ENCODE measurements around the gene DYDC2. TPM values are rescaled to one million over a fixed set of nuclear protein-coding genes. Genes with fewer than 3 reads are reported as not detected.

The DYDC2 gene
- under 1 TPM in 1 of 4 donors, not detected in 3; 0.70 TPM for total RNA-seq

- Histone ChIP-seq H3K27ac (no peak within 1 kb of the TSS), H3K9me3 (no peaks in the 10 kb centered on the region), H3K4me3 (peak within 1 kb of the TSS in 3 of 4 donors; percentile 26 to 48 (median 43)), H3K27me3 (peaks cover 0 to 11% of the 10 kb centered on the region in 2 donors), H3K36me3 (no peaks in the 10 kb centered on the region), H3K4me1 (peaks cover 0 to 12% (median 0%) of the 10 kb centered on the region in 4 donors)
- DNase-seq = peak in 2 of 3 donors; percentile 48 to 50
- TF ChIP-seq POLR2A (IDR thresholded peaks at IDR 0.05) (no peak), CTCF (IDR thresholded peaks at IDR 0.05) (no peak)
These were observed at the start of gene DYDC2, which contains the start of gene DYDC1 for GRCh38 chr10:80356563-80356988. Gene DYDC2, plus strand, starts transcription at chr10:80356781. Its CDS starts 5,663 bp downstream, at chr10:80362444. Gene DYDC1, minus strand, starts transcription at chr10:80356755. Its CDS starts 4,154 bp downstream, at chr10:80352601.

GRCh38 chr10:80313523-80313922 lies 43.1 kb upstream of the DYDC2 start:
- TF ChIP-seq CTCF (IDR thresholded peaks at IDR 0.05) (no peak), POLR2A (IDR thresholded peaks at IDR 0.05) (no peak)
- Histone ChIP-seq H3K36me3 (no peaks in the 10 kb centered on the region), H3K27me3 (no peaks in the 10 kb centered on the region), H3K27ac (no peak overlapping the region), H3K4me3 (no peak overlapping the region), H3K9me3 (no peaks in the 10 kb centered on the region), H3K4me1 (no peaks in the 10 kb centered on the region)
- DNase-seq = no peak

- no peak overlapping the region for H3K27ac ChIP-seq
- no peak overlapping the region for H3K4me3 ChIP-seq
- TF ChIP-seq CTCF (IDR thresholded peaks at IDR 0.05) = no peak
- no peak for TF ChIP-seq POLR2A (IDR thresholded peaks at IDR 0.05)
- no peaks in the 10 kb centered on the region for H3K9me3 ChIP-seq
- H3K36me3 ChIP-seq = no peaks in the 10 kb centered on the region
- no peaks in the 10 kb centered on the region for H3K4me1 ChIP-seq
- DNase-seq = no peak
- H3K27me3 ChIP-seq = no peaks in the 10 kb centered on the region
These were observed 41.2 kb upstream of the DYDC2 start for GRCh38 chr10:80315391-80315790.

GRCh38 chr10:80318742-80319141 lies 37.8 kb upstream of the DYDC2 start:
- Histone ChIP-seq H3K27me3 (no peaks in the 10 kb centered on the region), H3K36me3 (no peaks in the 10 kb centered on the region), H3K4me1 (no peaks in the 10 kb centered on the region), H3K4me3 (no peak overlapping the region), H3K27ac (no peak overlapping the region), H3K9me3 (no peaks in the 10 kb centered on the region)
- DNase-seq = no peak
- no peak for TF ChIP-seq CTCF (IDR thresholded peaks at IDR 0.05)
- no peak for TF ChIP-seq POLR2A (IDR thresholded peaks at IDR 0.05)

- no peak overlapping the region for H3K4me3 ChIP-seq
- no peaks in the 10 kb centered on the region for H3K4me1 ChIP-seq
- H3K27ac ChIP-seq = no peak overlapping the region
- DNase-seq = no peak
- H3K9me3 ChIP-seq = no peaks in the 10 kb centered on the region
- TF ChIP-seq CTCF (IDR thresholded peaks at IDR 0.05) (no peak), POLR2A (IDR thresholded peaks at IDR 0.05) (no peak)
- no peaks in the 10 kb centered on the region for H3K36me3 ChIP-seq
- no peaks in the 10 kb centered on the region for H3K27me3 ChIP-seq
These were observed 37.3 kb upstream of the DYDC2 start for GRCh38 chr10:80319318-80319717.
